ENCODE data around the gene TMEM182.

DNA sequence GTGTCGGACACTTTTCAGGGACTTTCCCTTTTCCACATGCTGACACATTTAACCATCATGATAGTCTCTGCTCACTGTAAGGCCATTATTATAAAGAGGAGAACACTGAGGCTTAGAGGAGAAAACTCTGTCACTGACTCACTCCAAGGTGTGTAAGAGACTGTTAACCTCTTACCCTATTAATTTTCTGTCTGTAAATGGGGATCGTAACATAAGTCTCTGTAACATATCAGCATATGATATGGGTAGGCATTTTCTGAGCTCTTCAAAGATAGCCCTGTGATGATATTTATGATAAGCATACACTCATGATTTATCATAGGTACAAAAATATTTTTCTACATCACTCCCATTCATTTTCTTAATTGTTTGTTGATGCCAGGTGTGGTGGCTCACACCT lies 36.4 kb downstream of the TMEM182 start:
- TF ChIP-seq POLR2AphosphoS5 (IDR thresholded peaks at IDR 0.05; ENCODE audit: low read depth, low read length): no peak
- TF ChIP-seq POLR2A (IDR thresholded peaks at IDR 0.05; ENCODE audit: low read depth, low read length): no peak
- TF ChIP-seq POU2F2 (IDR thresholded peaks at IDR 0.05; ENCODE audit: low read depth, low read length): no peak
- no peak for TF ChIP-seq TAF1 (IDR thresholded peaks at IDR 0.05; ENCODE audit: low read depth, low read length)
- no peak for TF ChIP-seq SPI1 (IDR thresholded peaks at IDR 0.05; ENCODE audit: low read depth, low read length)

All from GM12891 (cell line).